Mammary epithelial cell (primary cell): Measurements from ENCODE around the gene CLCNKB.

ENCODE experiments used
- EZH2 ChIP-seq: IDR thresholded peaks from 2 replicates; pipeline ENCODE4 v1.6.1; 2012; ENCODE audit warnings: low read length, inconsistent platforms, borderline replicate concordance
- TF ChIP-seq, protein P1 (sequence below), 2 donors: IDR thresholded peaks in 1 of 2; conservative IDR thresholded peaks in 1 of 2; 2 replicates each; pipeline ENCODE4 v1.5.1; 2011 to 2012; ENCODE audit warnings: inconsistent platforms in 2 of 2, low read length in 2 of 2, mild to moderate bottlenecking in 2 of 2, control low read depth in 1 of 2, low read depth in 1 of 2; ENCODE audit not compliant: insufficient read depth in 1 of 2; ENCODE audit errors: extremely low read depth in 1 of 2

DNA sequence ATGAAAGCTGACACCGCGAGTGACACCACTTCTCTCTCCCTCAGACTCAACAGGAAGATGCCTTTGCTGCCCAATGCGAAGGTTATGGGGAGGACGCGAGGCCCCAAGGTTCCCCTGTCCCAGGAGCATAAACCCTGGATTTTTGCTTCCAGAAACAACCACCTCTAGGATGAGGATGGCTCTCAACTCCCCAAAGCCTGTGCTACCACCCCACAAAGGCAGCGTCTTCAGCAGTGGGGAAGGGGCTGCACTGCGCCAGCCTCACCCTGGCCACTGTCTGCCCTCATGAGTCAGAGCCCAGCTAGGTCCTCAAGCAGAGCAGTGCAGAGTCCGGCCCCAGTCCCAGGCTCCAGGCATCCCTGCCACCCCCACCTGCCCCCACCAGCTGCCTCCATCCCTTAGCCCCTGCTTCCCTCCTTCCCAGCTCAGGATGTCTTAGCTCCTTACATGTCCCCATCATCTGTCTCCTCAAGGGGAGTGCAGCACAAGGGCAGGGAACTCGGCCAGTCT lies 46.5 kb upstream of the CLCNKB start:
- TF ChIP-seq, protein P1, sequence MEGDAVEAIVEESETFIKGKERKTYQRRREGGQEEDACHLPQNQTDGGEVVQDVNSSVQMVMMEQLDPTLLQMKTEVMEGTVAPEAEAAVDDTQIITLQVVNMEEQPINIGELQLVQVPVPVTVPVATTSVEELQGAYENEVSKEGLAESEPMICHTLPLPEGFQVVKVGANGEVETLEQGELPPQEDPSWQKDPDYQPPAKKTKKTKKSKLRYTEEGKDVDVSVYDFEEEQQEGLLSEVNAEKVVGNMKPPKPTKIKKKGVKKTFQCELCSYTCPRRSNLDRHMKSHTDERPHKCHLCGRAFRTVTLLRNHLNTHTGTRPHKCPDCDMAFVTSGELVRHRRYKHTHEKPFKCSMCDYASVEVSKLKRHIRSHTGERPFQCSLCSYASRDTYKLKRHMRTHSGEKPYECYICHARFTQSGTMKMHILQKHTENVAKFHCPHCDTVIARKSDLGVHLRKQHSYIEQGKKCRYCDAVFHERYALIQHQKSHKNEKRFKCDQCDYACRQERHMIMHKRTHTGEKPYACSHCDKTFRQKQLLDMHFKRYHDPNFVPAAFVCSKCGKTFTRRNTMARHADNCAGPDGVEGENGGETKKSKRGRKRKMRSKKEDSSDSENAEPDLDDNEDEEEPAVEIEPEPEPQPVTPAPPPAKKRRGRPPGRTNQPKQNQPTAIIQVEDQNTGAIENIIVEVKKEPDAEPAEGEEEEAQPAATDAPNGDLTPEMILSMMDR (conservative IDR thresholded peaks at IDR 0.05 in 1 of 2, IDR thresholded peaks at IDR 0.05 in 1 of 2; ENCODE audit: extremely low read depth in 1 of 2, insufficient read depth in 1 of 2, low read depth in 1 of 2, low read length in 2 of 2): no peak
- no peak for TF ChIP-seq EZH2
